Measurements from ENCODE around the gene ACTL9.

The ACTL9 gene

DNA sequence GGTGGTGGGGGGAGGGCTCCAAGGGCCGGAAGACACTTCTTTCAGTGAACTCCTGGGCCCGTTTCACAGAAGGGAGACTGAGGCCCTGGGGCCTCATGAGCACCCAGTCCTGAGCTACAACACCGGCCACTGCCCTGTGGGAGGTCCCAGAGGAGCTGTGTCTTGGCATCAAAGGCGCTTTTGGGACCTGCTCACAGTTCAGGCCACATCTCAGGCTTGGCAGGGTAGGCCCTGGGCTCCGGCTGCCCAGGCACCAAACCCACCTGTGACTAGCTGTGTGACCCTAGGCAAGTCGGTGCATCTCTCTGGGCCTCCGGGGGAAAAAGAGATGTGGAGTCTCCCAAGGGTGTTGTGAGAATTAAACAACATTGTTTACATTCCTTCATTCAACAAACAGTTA lies 38.7 kb downstream of the ACTL9 start:
- H3K4me2 ChIP-seq (ENCODE audit: low read length) = no peak overlapping the region
- H3K4me1 ChIP-seq (ENCODE audit: control insufficient read depth, low read length) = peaks cover 10% of the 10 kb centered on the region
- H3K27me3 ChIP-seq (ENCODE audit: control insufficient read depth, low read length) = 0 out of 2 replicates have a peak, but pooled peaks cover 3% of the 10 kb centered on the region

DNA sequence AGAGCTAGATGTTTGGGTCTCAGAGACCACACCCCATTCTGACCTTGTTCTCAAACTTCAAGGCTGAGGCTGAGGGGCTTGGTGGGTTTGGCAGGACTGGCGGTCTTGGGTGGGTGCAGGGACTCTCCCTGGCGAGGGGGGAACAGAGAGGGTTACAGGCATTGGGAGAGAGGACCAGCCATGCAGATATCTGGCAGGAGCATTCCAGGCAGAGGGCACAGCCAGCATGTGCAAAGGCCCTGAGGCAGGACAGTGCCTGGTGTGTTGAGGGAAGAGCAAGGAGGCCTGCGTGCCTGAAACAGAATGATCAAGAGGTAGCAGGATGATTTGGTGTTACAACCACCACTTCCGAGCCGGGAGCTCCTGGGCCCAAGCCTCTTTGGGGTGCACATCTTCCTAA lies 40.7 kb downstream of the ACTL9 start:
- H3K4me2 ChIP-seq (ENCODE audit: low read length) = no peak overlapping the region

More for the DNA sequence above, 38.7 kb downstream of the ACTL9 start:
- H3F3A ChIP-seq (ENCODE audit: control insufficient read depth, insufficient read depth) = no peaks in the 10 kb centered on the region
- H3K9me2 ChIP-seq (replicated peaks; ENCODE audit: control insufficient read depth, low read length) = no peaks in the 10 kb centered on the region
- no peak overlapping the region for H3K27ac ChIP-seq (ENCODE audit: low read depth, low read length)
- TF ChIP-seq, protein P1, sequence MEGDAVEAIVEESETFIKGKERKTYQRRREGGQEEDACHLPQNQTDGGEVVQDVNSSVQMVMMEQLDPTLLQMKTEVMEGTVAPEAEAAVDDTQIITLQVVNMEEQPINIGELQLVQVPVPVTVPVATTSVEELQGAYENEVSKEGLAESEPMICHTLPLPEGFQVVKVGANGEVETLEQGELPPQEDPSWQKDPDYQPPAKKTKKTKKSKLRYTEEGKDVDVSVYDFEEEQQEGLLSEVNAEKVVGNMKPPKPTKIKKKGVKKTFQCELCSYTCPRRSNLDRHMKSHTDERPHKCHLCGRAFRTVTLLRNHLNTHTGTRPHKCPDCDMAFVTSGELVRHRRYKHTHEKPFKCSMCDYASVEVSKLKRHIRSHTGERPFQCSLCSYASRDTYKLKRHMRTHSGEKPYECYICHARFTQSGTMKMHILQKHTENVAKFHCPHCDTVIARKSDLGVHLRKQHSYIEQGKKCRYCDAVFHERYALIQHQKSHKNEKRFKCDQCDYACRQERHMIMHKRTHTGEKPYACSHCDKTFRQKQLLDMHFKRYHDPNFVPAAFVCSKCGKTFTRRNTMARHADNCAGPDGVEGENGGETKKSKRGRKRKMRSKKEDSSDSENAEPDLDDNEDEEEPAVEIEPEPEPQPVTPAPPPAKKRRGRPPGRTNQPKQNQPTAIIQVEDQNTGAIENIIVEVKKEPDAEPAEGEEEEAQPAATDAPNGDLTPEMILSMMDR (IDR thresholded peaks at IDR 0.05; ENCODE audit: low read depth, low read length, poor library complexity, severe bottlenecking) = no peak
- TF ChIP-seq EZH2phosphoT487 (IDR thresholded peaks at IDR 0.05; ENCODE audit: borderline replicate concordance, low read length) = no peak
- H3K4me3 ChIP-seq (ENCODE audit: low read length) = no peak overlapping the region
- H3K36me3 ChIP-seq (ENCODE audit: control insufficient read depth, low read length) = no peaks in the 10 kb centered on the region
- H3K79me2 ChIP-seq (ENCODE audit: control insufficient read depth, low read length) = no peaks in the 10 kb centered on the region
- no peaks in the 10 kb centered on the region for H3K9me3 ChIP-seq (ENCODE audit: control insufficient read depth, insufficient read depth, low read length)
- no peaks in the 10 kb centered on the region for H4K20me1 ChIP-seq (ENCODE audit: control insufficient read depth, insufficient read depth, low read depth, low read length)

DNA sequence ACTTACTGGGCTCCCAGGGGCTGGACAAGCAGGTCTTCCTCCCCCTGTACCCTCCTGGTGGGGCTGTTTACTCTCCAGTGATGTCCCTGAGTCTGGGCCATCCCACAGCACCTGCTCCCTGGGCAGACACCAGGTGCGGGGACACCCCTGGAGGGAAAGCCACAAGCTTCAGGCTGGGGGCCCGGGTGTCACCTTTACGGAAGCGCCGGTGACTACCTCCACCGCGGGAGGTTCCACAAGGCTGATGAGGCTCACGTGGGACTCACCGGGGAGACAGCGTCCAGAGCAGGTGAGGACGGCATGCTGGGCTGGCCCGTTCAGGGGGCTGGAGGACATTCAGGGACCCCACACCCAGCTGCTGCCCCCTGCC lies 43.3 kb downstream of the ACTL9 start:
- no peaks in the 10 kb centered on the region for H3F3A ChIP-seq (ENCODE audit: control insufficient read depth, insufficient read depth)
- H3K9me2 ChIP-seq (replicated peaks; ENCODE audit: control insufficient read depth, low read length) = no peaks in the 10 kb centered on the region
- H3K27me3 ChIP-seq (ENCODE audit: control insufficient read depth, low read length) = no peaks in the 10 kb centered on the region
- H3K4me3 ChIP-seq (ENCODE audit: low read length) = no peak overlapping the region
- no peaks in the 10 kb centered on the region for H4K20me1 ChIP-seq (ENCODE audit: control insufficient read depth, insufficient read depth, low read depth, low read length)
- no peak for TF ChIP-seq EZH2phosphoT487 (IDR thresholded peaks at IDR 0.05; ENCODE audit: borderline replicate concordance, low read length)
- TF ChIP-seq, protein P1 (IDR thresholded peaks at IDR 0.05; ENCODE audit: low read depth, low read length, poor library complexity, severe bottlenecking) = no peak
- H3K36me3 ChIP-seq (ENCODE audit: control insufficient read depth, low read length) = no peaks in the 10 kb centered on the region
- no peaks in the 10 kb centered on the region for H3K9me3 ChIP-seq (ENCODE audit: control insufficient read depth, insufficient read depth, low read length)
- H3K4me1 ChIP-seq (ENCODE audit: control insufficient read depth, low read length) = 0 out of 2 replicates have a peak, but pooled peaks cover 3% of the 10 kb centered on the region
- H3K79me2 ChIP-seq (ENCODE audit: control insufficient read depth, low read length) = no peaks in the 10 kb centered on the region
- no peak overlapping the region for H3K4me2 ChIP-seq (ENCODE audit: low read length)
- H3K27ac ChIP-seq (ENCODE audit: low read depth, low read length) = no peak overlapping the region

More for the DNA sequence above, 40.7 kb downstream of the ACTL9 start:
- no peaks in the 10 kb centered on the region for H3K27me3 ChIP-seq (ENCODE audit: control insufficient read depth, low read length)
- 0 out of 2 replicates have a peak, but pooled peaks cover 3% of the 10 kb centered on the region for H3K4me1 ChIP-seq (ENCODE audit: control insufficient read depth, low read length)
- H3K4me3 ChIP-seq (ENCODE audit: low read length) = no peak overlapping the region
- no peak overlapping the region for H3K27ac ChIP-seq (ENCODE audit: low read depth, low read length)
- no peaks in the 10 kb centered on the region for H3K9me2 ChIP-seq (replicated peaks; ENCODE audit: control insufficient read depth, low read length)
- H4K20me1 ChIP-seq (ENCODE audit: control insufficient read depth, insufficient read depth, low read depth, low read length) = no peaks in the 10 kb centered on the region
- H3K36me3 ChIP-seq (ENCODE audit: control insufficient read depth, low read length) = no peaks in the 10 kb centered on the region
- H3F3A ChIP-seq (ENCODE audit: control insufficient read depth, insufficient read depth) = no peaks in the 10 kb centered on the region
- H3K9me3 ChIP-seq (ENCODE audit: control insufficient read depth, insufficient read depth, low read length) = no peaks in the 10 kb centered on the region
- H3K79me2 ChIP-seq (ENCODE audit: control insufficient read depth, low read length) = no peaks in the 10 kb centered on the region
- TF ChIP-seq EZH2phosphoT487 (IDR thresholded peaks at IDR 0.05; ENCODE audit: borderline replicate concordance, low read length) = no peak
- TF ChIP-seq, protein P1 (IDR thresholded peaks at IDR 0.05; ENCODE audit: low read depth, low read length, poor library complexity, severe bottlenecking) = no peak
